ENCODE data around the gene RPA4.

The RPA4 gene, protein sequence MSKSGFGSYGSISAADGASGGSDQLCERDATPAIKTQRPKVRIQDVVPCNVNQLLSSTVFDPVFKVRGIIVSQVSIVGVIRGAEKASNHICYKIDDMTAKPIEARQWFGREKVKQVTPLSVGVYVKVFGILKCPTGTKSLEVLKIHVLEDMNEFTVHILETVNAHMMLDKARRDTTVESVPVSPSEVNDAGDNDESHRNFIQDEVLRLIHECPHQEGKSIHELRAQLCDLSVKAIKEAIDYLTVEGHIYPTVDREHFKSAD

DNA sequence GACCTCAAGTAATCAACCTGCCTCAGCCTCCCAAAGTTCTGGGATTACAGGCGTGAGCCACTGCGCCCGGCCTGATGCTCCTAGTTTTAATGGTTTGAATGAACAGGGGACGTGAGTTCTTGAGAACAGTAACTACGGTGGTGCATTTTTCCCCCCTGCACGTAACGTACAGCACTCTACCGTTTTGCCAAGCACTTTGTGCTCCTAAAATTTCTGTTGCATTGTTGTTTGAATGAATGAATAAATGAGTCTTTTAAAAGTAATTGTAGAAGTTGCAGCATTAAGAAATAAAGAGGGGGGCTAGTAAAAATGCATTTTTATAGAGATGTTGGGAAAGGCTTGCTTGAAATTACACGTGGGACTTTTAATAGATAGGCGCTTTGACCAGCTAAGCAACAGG is at the start of gene RPA4:
TSS of gene RPA4 (plus strand) at position 301 of the 400 bp plus-strand sequence. CDS start 403 bp downstream, outside the sequence.
- no peaks in the 10 kb centered on the region for H3K36me3 ChIP-seq (replicated peaks)
- H3K27me3 ChIP-seq (replicated peaks) = no peaks in the 10 kb centered on the region
- no peak within 1 kb of the TSS for H3K4me3 ChIP-seq (ENCODE audit: low read depth, low read length)
- TF ChIP-seq CTCF (IDR thresholded peaks at IDR 0.05; ENCODE audit: low read depth, low read length, missing control alignments) = no peak
- no peak within 1 kb of the TSS for H3K27ac ChIP-seq
- in situ Hi-C loops (cut with HindIII; ENCODE audit: low pct_ligation_motif_present, low sequenced_read_pairs) = no loop called here
- no peak for DNase-seq

DNA sequence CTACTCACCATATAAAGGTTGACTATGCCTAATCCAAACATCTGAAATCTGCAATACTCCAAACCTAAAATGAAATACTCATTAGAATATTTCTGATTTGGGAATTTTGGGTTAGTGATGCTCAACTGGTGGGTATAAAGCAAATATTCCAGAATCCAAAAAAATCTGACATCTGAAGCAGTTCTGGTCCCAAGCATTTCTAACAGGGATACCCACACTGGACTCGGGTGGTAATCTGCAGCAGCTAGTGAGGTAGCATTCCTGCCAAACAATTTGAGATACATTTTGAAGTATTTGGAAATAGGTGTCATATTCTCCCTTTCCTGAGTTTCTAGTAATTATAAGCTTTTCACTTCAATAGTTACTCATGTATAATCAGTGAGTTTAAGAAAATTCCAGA is 49.6 kb upstream of the RPA4 start:
- no peaks in the 10 kb centered on the region for H3K27me3 ChIP-seq (replicated peaks)
- in situ Hi-C loops (cut with HindIII; ENCODE audit: low pct_ligation_motif_present, low sequenced_read_pairs) = no loop called here
- no peak for DNase-seq
- H3K36me3 ChIP-seq (replicated peaks) = no peaks in the 10 kb centered on the region
- H3K27ac ChIP-seq = no peak overlapping the region
- H3K4me3 ChIP-seq (ENCODE audit: low read depth, low read length) = no peak overlapping the region
- no peak for TF ChIP-seq CTCF (IDR thresholded peaks at IDR 0.05; ENCODE audit: low read depth, low read length, missing control alignments)

GRCh38 chrX:96835660-96836289 is 47.9 kb upstream of the RPA4 start:
- TF ChIP-seq CTCF (IDR thresholded peaks at IDR 0.05; ENCODE audit: low read depth, low read length, missing control alignments) = no peak
- Histone ChIP-seq H3K4me3 (ENCODE audit: low read depth, low read length) (no peak overlapping the region), H3K27me3 (replicated peaks) (no peaks in the 10 kb centered on the region), H3K27ac (no peak overlapping the region), H3K36me3 (replicated peaks) (no peaks in the 10 kb centered on the region)
- DNase-seq = no peak
- in situ Hi-C loops (cut with HindIII; ENCODE audit: low pct_ligation_motif_present, low sequenced_read_pairs) = no loop called here

- no peak for DNase-seq
- no peak overlapping the region for H3K27ac ChIP-seq
- no peak overlapping the region for H3K4me3 ChIP-seq (ENCODE audit: low read depth, low read length)
- TF ChIP-seq CTCF (IDR thresholded peaks at IDR 0.05; ENCODE audit: low read depth, low read length, missing control alignments) = no peak
- H3K27me3 ChIP-seq (replicated peaks) = no peaks in the 10 kb centered on the region
- H3K36me3 ChIP-seq (replicated peaks) = no peaks in the 10 kb centered on the region
- in situ Hi-C loops (cut with HindIII; ENCODE audit: low pct_ligation_motif_present, low sequenced_read_pairs) = no loop called here
Observed at GRCh38 chrX:96837808-96838207, 45.9 kb upstream of the RPA4 start.

GRCh38 chrX:96838537-96838936 is 45.2 kb upstream of the RPA4 start:
- Histone ChIP-seq H3K4me3 (ENCODE audit: low read depth, low read length) (no peak overlapping the region), H3K27me3 (replicated peaks) (no peaks in the 10 kb centered on the region), H3K27ac (no peak overlapping the region), H3K36me3 (replicated peaks) (no peaks in the 10 kb centered on the region)
- DNase-seq = no peak
- in situ Hi-C loops (cut with HindIII; ENCODE audit: low pct_ligation_motif_present, low sequenced_read_pairs) = no loop called here
- TF ChIP-seq CTCF (IDR thresholded peaks at IDR 0.05; ENCODE audit: low read depth, low read length, missing control alignments) = no peak
